T-cell (primary cell): ENCODE data around the gene BHMT. TPM values are rescaled to one million over a fixed set of nuclear protein-coding genes. Genes with fewer than 3 reads are reported as not detected.

ENCODE experiments used
- ATAC-seq, 4 experiments: fragments of 200-7000 bp in 3 of 4; fragments of 150-1000 bp in 1 of 4; cut with Tn5 transposase; replicated peaks in 1 of 4; 1 replicate in 3 of 4; 2 replicates in 1 of 4; pipeline ENCODE4 v1.10.0; 2021; ENCODE audit warnings: moderate library complexity in 3 of 4, mild to moderate bottlenecking in 2 of 4, moderate number of reproducible peaks in 1 of 4
- CTCF ChIA-PET, 2 donors: fragments of 300-600 bp; sonication (Branson Sonifier 250); formaldehyde crosslinking; loops; one replicate each; lab custom pipeline; 2022; ENCODE audit warnings: antibody characterized with exemption in 2 of 2; lab: Charles Lee
- POLR2A ChIA-PET, 2 donors: fragments of 300-600 bp; sonication (Branson Sonifier 250); formaldehyde crosslinking; loops; one replicate each; lab custom pipeline; 2022; ENCODE audit warnings: antibody characterized with exemption in 2 of 2; lab: Charles Lee
- DNase-seq, 35 experiments: peaks; one replicate each; pipeline versions ENCODE4 v3.0.0 to v3.0.0-alpha.2; 2013 to 2023
- H3K27ac ChIP-seq: one replicate; pipeline ENCODE4 v1.5.1; 2013; ENCODE audit warnings: low read length
- H3K27me3 ChIP-seq, 2 experiments: replicated peaks in 1 of 2; 1 replicate in 1 of 2; 2 replicates in 1 of 2; pipeline versions ENCODE4 v1.6.1 to v1.7.0; 2013; ENCODE audit warnings: low read length in 1 of 2, mixed read lengths in 1 of 2; ENCODE audit not compliant: control insufficient read depth in 2 of 2, insufficient read depth in 2 of 2; ENCODE audit errors: extremely low read depth in 1 of 2
- H3K36me3 ChIP-seq, 2 donors: 1 replicate in 1 of 2; 2 replicates in 1 of 2; pipeline versions ENCODE4 v1.6.1 to v1.7.0; 2013; ENCODE audit warnings: low read length in 1 of 2; ENCODE audit not compliant: control insufficient read depth in 2 of 2, insufficient read depth in 1 of 2; ENCODE audit errors: extremely low read depth in 1 of 2
- H3K4me1 ChIP-seq, 2 experiments: 1 replicate in 1 of 2; 2 replicates in 1 of 2; pipeline versions ENCODE4 v1.6.1 to v1.7.0; 2013; ENCODE audit warnings: low read length in 2 of 2, mixed read lengths in 1 of 2; ENCODE audit not compliant: insufficient read depth in 2 of 2, control insufficient read depth in 1 of 2; ENCODE audit errors: extremely low read depth in 1 of 2
- H3K4me3 ChIP-seq, 2 donors: 1 replicate in 1 of 2; 2 replicates in 1 of 2; pipeline versions ENCODE4 v1.5.1 to v1.7.0; 2013; ENCODE audit warnings: mild to moderate bottlenecking in 2 of 2, low read length in 1 of 2, moderate library complexity in 1 of 2; ENCODE audit not compliant: control insufficient read depth in 1 of 2; ENCODE audit errors: extremely low read depth in 1 of 2
- H3K9me3 ChIP-seq: 2 replicates; pipeline ENCODE4 v1.7.0; 2013
- H3K27ac Mint-ChIP-seq, 2 donors: one replicate each; pipeline ENCODE4 v1.8.0; 2020 to 2021; ENCODE audit warnings: mild to moderate bottlenecking in 2 of 2, mixed read lengths in 2 of 2
- H3K27me3 Mint-ChIP-seq, 2 donors: one replicate each; pipeline ENCODE4 v1.8.0; 2021 to 2022; ENCODE audit warnings: mixed read lengths in 2 of 2
- H3K36me3 Mint-ChIP-seq: one replicate; pipeline ENCODE4 v1.8.0; 2021; ENCODE audit warnings: mixed read lengths
- H3K4me1 Mint-ChIP-seq, 3 donors: one replicate each; pipeline ENCODE4 v1.8.0; 2020 to 2022; ENCODE audit warnings: mixed read lengths in 3 of 3, mild to moderate bottlenecking in 1 of 3
- H3K4me3 Mint-ChIP-seq, 3 donors: one replicate each; pipeline ENCODE4 v1.8.0; 2020 to 2022; ENCODE audit warnings: mild to moderate bottlenecking in 3 of 3, mixed read lengths in 3 of 3, moderate library complexity in 3 of 3
- H3K9me3 Mint-ChIP-seq, 3 donors: one replicate each; pipeline ENCODE4 v1.8.0; 2020 to 2022; ENCODE audit warnings: mixed read lengths in 3 of 3
- WGBS: methylation state at CpG from one replicate; pipeline ENCODE4 v1.1.5; 2013; ENCODE audit warnings: missing lambda C conversion rate; ENCODE audit not compliant: insufficient coverage; 5-methylcytosine and 5-hydroxymethylcytosine counted together
- total RNA-seq, 35 experiments: library from RNA in 6 of 35; stranded (reverse) in 6 of 35; fragments of 120-200 nt in 1 of 35; gene quantifications; one replicate each; pipeline versions ENCODE4 v1.2.1 to v1.2.4 and lab custom pipeline; 2013 to 2026

Gene BHMT
- total RNA-seq, 5 donors from 2014 or later (not counting 1 experiment from before 2014, with no cell fraction given) = 0.38 to 1.6 (median 0.76) TPM; not detected in 2

DNA sequence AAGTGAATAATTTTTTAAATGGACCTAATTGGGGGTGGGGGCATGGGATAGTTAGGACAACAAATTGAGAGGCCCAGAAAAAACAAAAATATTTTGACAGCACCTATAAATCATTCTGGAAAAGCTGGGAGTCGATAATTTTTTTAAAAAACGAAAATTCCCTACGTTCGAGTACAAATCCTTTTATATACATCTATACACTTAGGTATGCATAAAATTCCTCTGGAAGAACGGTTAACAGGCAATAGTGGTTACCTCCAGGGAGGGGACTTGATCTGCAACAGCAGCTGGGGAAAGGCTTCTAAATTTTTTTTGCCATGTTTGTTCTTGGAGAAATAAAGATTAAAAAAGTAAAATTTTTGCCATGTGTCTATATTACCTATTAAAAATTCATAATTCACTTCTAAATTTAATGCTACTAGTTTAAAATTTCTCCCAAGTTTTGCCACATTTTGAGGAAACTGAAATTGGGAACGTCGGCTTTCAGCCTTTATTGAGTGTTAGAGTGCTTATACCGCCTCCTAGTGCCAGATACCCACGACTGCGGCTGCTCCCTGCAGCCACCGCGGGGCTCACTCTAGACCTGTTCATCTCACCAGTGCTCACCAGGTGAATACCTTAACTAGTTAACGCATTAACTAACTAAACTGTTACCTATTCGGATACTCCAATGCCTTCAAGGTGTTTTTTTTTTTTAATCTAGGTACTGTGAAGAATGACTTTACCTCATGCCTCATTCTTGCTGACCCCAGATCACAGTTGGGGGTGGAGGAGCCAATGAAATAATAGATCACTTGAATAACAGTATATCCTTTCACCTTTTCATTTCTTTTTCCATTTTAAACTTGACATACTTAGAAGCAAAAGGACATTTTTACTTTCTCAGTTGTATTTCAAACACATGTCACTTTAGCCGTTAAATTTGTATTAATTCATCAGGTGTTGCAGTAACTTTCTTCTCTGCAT lies 1.8 kb upstream of the BHMT start:
- Mint-ChIP-seq H3K9me3 (no peaks in the 10 kb centered on the region), H3K36me3 (no peaks in the 10 kb centered on the region), H3K4me1 (peaks cover 0 to 3% (median 0%) of the 10 kb centered on the region in 3 donors), H3K4me3 (no peak overlapping the region), H3K27ac (peak overlapping the region in 1 of 2 donors; percentile 27), H3K27me3 (peaks cover 52 to 61% of the 10 kb centered on the region in 2 donors)
- CTCF ChIA-PET = no interaction called here
- no peaks in the 10 kb centered on the region for H3K9me3 ChIP-seq
- DNase-seq (peak in 23 of 35 experiments; percentile 3 to 50 (median 9)), ATAC-seq (peak in 3 of 4 experiments; percentile 49 to 62 (median 54))
- peaks cover 7 to 29% of the 10 kb centered on the region in 2 experiments for H3K27me3 ChIP-seq
- no peaks in the 10 kb centered on the region for H3K36me3 ChIP-seq
- POLR2A ChIA-PET = no interaction called here
- no peak overlapping the region for H3K4me3 ChIP-seq
- H3K27ac ChIP-seq = no peak overlapping the region
- WGBS = no CpG with 5 or more reads among the region's 15 CpGs
- no peaks in the 10 kb centered on the region for H3K4me1 ChIP-seq

DNA sequence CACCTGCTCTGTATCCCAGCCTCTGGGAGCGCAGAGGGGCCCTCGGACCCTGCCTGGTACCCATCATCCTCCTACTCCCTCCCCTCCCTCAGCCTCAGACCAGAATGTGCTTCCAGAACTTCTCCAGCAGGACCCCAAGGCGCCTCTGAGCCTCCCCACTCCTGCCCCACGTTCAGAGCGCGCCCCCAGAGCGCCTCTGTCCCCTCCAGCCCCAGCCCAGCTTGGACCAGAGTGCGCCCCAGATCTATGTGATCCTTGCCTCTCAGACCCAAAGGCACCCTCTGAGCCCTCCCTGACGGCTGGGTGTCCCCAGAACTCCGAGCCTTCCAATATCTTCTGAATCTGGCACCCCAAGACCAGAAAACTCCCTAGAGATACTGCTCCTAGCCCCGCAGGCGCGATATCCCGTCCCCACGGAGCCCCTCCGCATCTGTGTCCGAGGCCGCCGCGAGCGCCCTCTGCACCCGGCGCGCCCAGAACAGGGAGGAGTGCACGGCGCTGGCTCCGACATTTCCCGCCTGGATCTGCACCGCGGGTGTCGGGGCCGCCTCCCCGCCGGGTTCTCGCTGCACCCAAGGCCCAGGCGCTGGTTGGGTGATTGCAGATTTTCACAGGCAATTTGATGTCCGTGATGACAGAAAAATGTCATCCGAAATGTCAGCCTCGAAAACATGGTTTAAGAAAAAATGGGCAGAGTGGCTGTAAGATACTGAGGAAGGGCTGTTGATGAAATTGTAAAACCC lies 522 bp downstream of the BHMT start:
- Histone ChIP-seq H3K36me3 (no peaks in the 10 kb centered on the region), H3K4me1 (no peaks in the 10 kb centered on the region), H3K27ac (no peak overlapping the region), H3K4me3 (no peak overlapping the region), H3K27me3 (peaks cover 7 to 25% of the 10 kb centered on the region in 2 experiments), H3K9me3 (no peaks in the 10 kb centered on the region)
- CTCF ChIA-PET = no interaction called here
- peaks cover 0 to 3% (median 0%) of the 10 kb centered on the region in 3 donors for H3K4me1 Mint-ChIP-seq
- H3K9me3 Mint-ChIP-seq = no peaks in the 10 kb centered on the region
- ATAC-seq (no peak), DNase-seq (no peak)
- H3K27ac Mint-ChIP-seq = no peak overlapping the region
- H3K4me3 Mint-ChIP-seq = no peak overlapping the region
- WGBS = 17% methylated on average over 39 of the region's 39 CpGs
- POLR2A ChIA-PET = no interaction called here
- H3K36me3 Mint-ChIP-seq = no peaks in the 10 kb centered on the region
- peaks cover 44 to 50% of the 10 kb centered on the region in 2 donors for H3K27me3 Mint-ChIP-seq

DNA sequence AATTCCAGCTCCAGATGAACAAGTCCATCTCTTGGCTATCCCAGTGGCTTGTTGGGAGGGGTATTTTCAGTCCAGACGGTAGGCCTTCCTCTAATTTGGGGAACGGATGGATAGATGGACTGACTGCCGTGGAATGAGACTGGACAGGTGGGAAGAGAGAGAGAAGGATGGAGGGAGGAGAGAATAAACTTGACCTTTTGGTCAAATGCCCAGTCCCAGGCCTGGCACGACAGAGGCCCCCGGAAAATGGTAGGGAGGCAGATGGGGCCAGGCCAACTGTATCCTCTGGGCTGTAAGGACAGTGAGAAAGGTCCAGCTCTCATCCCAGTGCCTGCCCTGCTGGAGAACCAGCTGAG lies 1.1 kb downstream of the BHMT start:
- no peak overlapping the region for H3K27ac ChIP-seq
- Mint-ChIP-seq H3K9me3 (no peaks in the 10 kb centered on the region), H3K4me3 (no peak overlapping the region), H3K36me3 (no peaks in the 10 kb centered on the region), H3K27me3 (peaks cover 41 to 49% of the 10 kb centered on the region in 2 donors), H3K4me1 (peaks cover 0 to 3% (median 0%) of the 10 kb centered on the region in 3 donors), H3K27ac (no peak overlapping the region)
- ChIA-PET POLR2A (interaction anchor here in 1 of 2 donors (0.5 kb wide), 1 partner anchor 20 kb away, joined by 8 read pairs; no protein-coding TSS in a partner anchor), CTCF (no interaction called here)
- peaks cover 7 to 25% of the 10 kb centered on the region in 2 experiments for H3K27me3 ChIP-seq
- ATAC-seq (no peak), DNase-seq (no peak)
- H3K36me3 ChIP-seq = no peaks in the 10 kb centered on the region
- no peak overlapping the region for H3K4me3 ChIP-seq
- WGBS = 86% methylated on average over 5 of the region's 5 CpGs
- no peaks in the 10 kb centered on the region for H3K9me3 ChIP-seq
- H3K4me1 ChIP-seq = no peaks in the 10 kb centered on the region

DNA sequence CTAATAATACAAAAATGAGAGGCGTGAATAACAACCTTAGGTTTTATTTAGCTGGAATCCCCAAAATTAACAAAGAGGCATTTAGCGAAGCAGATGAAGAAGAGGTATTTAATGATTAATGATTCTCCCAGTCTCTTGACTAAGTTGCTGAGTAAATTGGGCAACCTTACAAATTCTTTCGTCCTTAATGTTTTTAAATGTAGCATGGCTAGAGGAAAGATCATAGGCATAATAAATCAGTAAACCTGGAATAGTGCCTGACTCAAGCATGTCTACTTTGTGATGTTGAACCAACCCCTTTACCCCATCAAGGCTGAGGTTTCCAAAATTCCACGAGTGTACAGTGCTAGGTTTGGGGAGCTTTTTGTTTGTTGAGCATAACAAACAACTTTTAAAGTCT lies 7.9 kb downstream of the BHMT start:
- Mint-ChIP-seq H3K36me3 (no peaks in the 10 kb centered on the region), H3K27ac (no peak overlapping the region), H3K4me3 (no peak overlapping the region), H3K9me3 (no peaks in the 10 kb centered on the region), H3K27me3 (peaks cover 5 to 7% of the 10 kb centered on the region in 2 donors), H3K4me1 (no peaks in the 10 kb centered on the region)
- DNase-seq = no peak
- Histone ChIP-seq H3K9me3 (no peaks in the 10 kb centered on the region), H3K4me1 (no peaks in the 10 kb centered on the region), H3K27ac (no peak overlapping the region), H3K36me3 (no peaks in the 10 kb centered on the region), H3K4me3 (no peak overlapping the region), H3K27me3 (no peaks in the 10 kb centered on the region)
- POLR2A ChIA-PET = no interaction called here
- no CpG with 5 or more reads among the region's 4 CpGs for WGBS
- no peak for ATAC-seq
- CTCF ChIA-PET = interaction anchor here in 1 of 2 donors (0.5 to 0.6 kb wide), 2 partner anchors 12 to 972 kb away, joined by 4 to 9 read pairs; no protein-coding TSS in a partner anchor

DNA sequence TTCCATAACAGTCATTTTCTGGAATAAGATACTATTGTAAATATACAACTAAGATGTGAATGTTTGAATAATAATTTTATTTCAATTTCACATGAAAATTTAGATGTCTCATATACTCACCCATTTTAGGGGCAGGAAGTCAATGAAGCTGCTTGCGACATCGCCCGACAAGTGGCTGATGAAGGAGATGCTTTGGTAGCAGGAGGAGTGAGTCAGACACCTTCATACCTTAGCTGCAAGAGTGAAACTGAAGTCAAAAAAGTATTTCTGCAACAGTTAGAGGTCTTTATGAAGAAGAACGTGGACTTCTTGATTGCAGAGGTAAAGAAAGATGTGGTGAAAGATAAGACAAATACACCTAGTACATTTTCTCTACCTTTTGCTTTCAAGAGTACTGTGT lies 8.6 kb downstream of the BHMT start:
- CTCF ChIA-PET = interaction anchor here (0.5 to 0.9 kb wide), 3 partner anchors 13 to 972 kb away, joined by 4 to 9 read pairs (median 6); no protein-coding TSS in a partner anchor
- ATAC-seq = no peak

DNA sequence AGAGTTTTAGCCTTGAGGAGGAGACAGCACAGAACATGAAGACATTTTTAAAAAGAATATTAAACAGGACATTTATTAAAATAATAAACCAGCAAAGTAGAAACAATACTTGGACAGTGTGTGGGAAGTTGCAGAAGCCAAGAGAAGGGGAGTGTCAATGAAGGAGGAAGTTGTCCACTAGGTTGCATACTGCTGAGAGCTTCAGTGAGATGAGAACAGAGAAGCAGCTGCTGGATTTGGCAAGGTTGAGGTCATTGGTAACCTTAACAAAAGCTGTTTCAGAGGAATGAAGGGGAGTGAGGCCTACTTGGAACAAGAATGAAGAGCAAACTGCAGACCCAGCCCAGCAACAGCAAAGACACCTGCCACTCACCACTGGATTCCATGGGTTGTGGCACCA lies 11.4 kb downstream of the BHMT start:
- no peak overlapping the region for H3K4me3 Mint-ChIP-seq

More for the DNA sequence above, 8.6 kb downstream of the BHMT start:
- POLR2A ChIA-PET = no interaction called here
- H3K36me3 ChIP-seq = no peaks in the 10 kb centered on the region
- Mint-ChIP-seq H3K9me3 (no peaks in the 10 kb centered on the region), H3K4me1 (no peaks in the 10 kb centered on the region), H3K36me3 (no peaks in the 10 kb centered on the region), H3K4me3 (no peak overlapping the region), H3K27ac (no peak overlapping the region), H3K27me3 (peaks cover 4 to 5% of the 10 kb centered on the region in 2 donors)
- no peaks in the 10 kb centered on the region for H3K9me3 ChIP-seq
- WGBS = no CpG with 5 or more reads among the region's 4 CpGs
- DNase-seq = no peak
- H3K4me1 ChIP-seq = no peaks in the 10 kb centered on the region
- no peak overlapping the region for H3K4me3 ChIP-seq
- H3K27me3 ChIP-seq = no peaks in the 10 kb centered on the region
- H3K27ac ChIP-seq = no peak overlapping the region

More for the DNA sequence above, 11.4 kb downstream of the BHMT start:
- H3K9me3 ChIP-seq = no peaks in the 10 kb centered on the region
- POLR2A ChIA-PET = no interaction called here
- H3K27me3 ChIP-seq = no peaks in the 10 kb centered on the region
- Mint-ChIP-seq H3K4me1 (no peaks in the 10 kb centered on the region), H3K27me3 (peaks cover 3 to 4% of the 10 kb centered on the region in 2 donors), H3K36me3 (no peaks in the 10 kb centered on the region), H3K9me3 (no peaks in the 10 kb centered on the region), H3K27ac (no peak overlapping the region)
- no peaks in the 10 kb centered on the region for H3K36me3 ChIP-seq
- H3K4me1 ChIP-seq = no peaks in the 10 kb centered on the region
- H3K27ac ChIP-seq = no peak overlapping the region
- no peak overlapping the region for H3K4me3 ChIP-seq
- DNase-seq (no peak), ATAC-seq (no peak)
- CTCF ChIA-PET = interaction anchor here in 1 of 2 donors (1.6 kb wide), 1 partner anchor 10 kb away, joined by 9 read pairs; no protein-coding TSS in a partner anchor
